HG03066 (cell line): Measurements from ENCODE around the gene STK39.

ENCODE experiments used
- ATAC-seq: cut with Tn5 transposase; IDR thresholded peaks from one replicate; pipeline ENCODE4 v1.9.1; 2021; ENCODE audit warnings: low read depth; ENCODE audit not compliant: unreplicated experiment

The STK39 gene

DNA sequence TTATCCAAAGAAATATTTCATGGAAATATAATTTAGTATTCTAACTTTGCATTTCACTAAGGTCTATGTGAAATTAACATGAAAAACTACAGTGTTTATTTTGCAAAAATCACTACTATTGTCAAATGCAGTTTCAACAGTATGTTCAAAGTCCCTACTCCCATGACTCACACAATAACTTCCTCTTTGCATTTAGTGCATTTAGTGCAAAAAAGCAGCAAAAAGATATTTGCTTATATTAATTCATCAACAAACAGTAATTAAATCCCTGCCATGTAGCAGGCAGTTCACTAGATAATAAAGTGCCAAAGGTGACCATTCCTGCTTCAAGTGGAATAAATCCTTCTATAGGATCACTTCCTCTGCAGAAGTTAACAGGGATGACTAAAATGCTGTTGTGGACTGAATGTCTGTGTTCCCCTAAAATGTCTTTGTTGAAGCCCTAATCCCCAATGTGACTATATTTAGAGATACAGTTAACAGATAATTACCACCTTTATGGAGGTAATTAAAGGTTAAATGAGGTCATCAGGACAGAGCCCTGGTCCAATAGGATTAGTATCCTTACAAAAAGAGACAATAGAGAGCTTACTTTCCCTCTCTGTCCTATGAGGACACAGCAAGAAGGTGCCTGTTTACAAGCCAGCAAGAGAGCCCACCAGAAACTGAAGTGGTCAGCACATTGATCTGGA is 61.7 kb downstream of the STK39 start:
- no peak for ATAC-seq

DNA sequence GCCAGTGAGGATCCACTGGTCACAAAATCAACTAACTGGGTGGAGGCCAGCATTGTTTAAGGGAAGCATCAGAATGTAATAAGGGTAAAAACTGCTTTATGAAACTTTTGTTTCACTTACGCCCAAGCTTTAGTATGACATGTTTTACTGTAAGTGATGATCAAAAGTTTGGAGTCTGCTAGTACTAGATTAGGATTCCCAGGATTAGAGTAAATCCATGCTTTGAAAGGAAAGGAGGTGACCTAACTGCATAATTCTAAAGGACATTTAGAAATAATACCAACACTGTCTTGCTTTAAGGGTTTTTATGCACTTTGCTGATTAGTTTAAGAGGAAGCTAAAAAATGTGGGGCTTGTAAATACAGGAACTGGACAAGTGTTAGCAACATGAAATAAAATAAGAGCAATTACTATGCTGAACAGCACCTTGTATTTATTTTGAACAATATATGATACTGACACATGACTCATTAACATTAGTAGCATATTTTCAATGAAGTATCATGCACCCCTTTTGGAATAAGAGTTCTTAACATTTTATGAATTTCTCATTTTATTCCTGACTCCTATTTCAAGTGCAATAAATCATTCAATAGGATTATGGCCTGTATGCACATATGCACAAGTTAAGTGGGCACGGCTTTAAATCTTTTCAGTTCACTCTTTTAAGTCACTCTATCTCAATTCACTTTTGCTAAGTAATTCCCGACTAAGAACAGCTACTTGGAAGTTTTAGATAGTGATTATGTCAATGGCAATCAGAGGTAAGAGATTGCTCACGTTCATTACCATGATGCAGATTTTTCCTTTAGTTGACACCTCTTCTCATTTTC is 62.5 kb downstream of the STK39 start:
- ATAC-seq = no peak

DNA sequence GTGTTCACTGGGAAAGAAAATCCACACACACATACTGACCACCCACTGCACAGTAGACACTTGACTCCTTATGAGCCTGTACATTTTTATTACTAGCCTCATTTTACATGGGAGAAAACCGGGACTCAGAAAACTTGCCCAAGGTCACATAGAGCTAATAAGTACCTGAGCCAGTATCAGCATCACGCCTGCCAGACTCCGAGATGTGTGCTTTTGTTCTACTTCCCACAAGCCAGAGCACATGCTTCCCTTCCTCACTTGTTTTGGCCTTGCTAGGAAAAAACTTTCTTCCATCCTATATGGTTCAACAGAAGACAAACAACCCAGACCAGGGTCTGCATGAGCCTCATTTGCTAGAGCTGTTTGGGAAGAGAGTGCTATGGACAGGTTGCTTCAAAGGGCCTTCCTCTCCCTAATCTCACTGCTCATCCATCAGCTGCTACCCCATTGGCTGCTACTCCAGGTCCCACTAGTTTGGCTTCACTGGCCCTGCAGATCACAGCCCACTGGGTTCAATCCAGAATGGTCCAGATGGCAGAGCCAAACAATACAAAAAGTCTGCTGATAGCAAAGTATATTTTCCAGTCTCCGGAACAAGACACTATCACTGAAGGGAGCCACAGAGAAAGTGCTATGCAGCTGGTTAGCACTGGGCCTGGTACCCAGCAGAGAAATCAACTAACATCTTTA is 63.9 kb downstream of the STK39 start:
- no peak for ATAC-seq

DNA sequence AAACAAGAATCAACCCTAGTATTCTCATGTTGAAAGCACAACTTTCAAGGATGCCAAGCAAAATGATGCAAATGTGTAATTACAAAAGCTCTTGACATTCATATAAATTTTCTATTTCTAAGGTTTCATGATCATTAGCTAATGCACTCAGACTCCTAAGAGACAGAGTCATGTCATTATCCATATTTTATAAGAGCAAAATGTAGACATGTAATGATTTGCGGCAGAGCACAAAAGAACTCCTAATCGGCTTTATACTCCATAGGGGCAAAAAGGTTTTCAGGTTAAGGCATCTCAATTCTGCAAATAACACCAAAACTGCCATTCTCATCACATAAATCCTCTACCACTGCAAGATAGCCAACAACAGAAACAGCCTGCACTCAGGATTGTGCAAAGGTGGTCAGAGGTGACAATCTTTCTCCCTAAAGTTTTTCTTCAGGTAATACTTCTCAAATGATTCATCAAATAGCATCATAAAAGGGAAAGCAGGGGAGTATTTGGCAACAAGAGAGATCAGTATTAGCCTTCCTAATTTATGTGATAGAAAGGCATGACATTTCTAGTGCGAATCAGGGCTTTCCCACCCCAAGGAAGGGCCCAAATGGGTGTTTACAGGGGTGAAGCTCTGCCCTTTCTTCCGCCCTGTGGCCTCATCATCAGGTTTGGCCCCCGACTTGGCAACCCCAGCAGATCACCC is 64.7 kb downstream of the STK39 start:
- ATAC-seq = no peak

DNA sequence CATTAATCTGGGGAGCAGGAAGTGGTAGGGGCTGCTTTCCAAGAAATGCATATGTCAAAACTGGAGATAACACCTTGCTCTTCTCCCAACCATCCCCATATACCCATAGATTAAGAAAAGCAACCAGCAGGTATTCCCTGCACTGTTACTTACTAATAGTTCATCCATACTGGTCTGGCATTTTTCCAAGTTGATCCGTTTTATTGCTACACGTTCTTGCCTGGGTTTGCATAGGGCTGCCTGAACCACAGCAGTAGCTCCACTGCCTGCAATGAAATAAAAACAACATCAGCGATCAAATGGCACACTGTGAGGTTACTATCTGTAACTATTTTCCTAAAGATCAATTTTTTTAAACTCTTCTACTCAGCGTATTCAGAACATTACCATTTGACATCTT is 65.6 kb downstream of the STK39 start:
- no peak for ATAC-seq

DNA sequence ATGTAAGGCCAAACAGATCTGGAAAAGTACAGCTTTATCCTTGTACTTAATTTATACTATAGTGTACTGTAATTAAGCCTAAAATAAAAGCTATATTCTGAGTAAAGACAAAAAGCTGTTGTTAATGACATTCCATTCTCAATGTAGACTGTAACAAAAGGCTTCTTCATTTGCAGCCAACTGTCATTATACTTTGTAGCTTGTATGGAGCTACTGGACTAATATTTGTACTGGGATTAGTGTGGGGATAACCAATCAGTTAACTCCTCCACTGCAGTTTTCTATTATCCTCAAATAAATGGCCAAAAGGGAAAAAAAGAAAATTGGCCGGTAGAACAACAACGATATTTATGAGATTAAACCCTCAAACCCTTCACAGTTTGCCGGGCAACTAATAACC is 66.5 kb downstream of the STK39 start:
- no peak for ATAC-seq

DNA sequence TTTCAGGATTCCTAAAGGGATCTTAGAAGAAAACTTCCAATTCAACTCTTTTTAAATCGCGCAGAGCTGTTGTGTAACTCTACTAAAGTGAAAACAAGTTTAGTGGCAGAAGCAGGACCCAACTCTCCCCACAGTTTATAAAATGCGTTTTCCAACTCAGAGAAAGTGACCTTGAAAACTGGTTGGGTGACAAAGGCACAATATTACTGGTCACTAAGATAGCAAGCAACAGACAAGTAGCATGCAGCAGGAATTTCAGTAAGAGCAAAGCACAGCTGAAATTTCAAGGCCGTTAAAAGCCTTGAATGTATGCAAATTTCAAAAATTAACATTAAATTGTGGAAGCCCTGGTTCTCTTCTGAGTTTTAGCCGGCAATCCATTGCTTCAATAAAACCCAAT is 66.9 kb downstream of the STK39 start:
- ATAC-seq = no peak

DNA sequence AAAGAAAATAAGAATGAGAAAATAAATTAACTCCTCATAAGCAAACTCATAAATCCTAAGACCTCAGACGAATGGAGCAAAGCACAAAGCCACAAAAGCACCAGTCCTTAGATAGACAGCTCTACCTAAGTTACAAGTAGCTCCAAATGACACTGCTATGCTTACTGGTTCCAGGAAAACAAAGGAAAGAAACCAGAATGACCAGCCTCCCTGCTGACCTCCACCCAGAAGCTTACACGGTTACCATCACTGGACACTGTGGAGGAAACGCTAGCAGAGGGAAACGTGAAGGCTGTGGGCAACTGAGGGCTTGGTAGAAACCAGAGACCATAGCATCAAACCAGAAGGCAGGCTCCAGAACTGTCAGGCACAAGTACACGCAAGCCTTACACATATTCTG is 67.8 kb downstream of the STK39 start:
- ATAC-seq = no peak

DNA sequence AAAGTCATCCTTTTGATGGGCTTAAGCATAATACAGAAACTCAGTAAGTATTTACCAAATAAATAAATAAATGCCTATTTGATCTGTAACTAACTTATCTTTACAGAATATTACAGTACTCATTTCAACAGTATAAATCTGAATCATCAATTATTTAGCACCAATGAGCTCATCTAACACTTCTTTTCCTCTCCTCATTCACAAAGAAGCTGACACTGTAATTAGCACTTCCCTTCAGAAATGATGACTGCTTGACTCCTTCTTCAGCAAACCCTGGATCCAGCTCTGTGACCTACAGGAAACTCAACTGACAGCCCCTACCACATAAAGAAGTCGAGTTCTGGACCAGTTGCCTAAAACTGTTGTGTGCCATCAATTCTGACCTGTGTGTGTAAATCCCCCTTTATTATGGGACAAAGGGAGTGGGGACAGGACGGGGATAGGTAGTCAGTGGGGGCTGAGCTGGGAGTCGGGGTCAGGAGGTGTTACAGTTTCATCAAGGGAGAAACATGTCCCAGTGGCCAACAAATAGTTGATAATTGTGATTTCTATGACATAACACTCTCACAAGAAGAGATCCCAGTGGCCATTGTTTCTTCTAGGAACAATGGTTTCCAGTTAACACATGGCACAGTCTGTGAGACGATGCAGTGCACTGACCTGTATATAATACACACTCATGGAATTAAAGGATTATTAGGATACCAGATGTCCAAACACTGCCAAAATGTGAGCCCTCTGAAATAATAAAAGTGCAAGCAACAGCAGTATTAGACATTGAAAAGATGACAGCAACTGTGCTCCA is 68.7 kb downstream of the STK39 start:
- no peak for ATAC-seq

DNA sequence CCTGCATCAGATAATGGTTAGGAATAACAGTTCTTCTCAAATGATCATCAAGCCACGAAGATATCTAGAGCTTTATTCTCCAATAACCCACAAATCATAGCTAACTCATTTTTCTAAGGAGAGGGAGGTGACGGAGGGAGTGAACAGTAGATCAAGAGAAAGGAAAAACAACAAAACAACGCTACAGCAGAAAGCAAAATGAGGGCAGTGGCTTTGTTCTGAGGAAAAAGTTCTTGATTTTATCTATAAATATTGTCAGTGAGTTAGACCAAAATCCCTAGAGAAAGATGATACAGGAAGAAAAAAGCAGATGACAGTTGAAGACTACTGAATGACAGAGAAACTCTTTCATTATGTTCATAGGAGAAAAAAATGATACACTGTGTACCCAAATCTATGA is 71.0 kb downstream of the STK39 start:
- no peak for ATAC-seq

DNA sequence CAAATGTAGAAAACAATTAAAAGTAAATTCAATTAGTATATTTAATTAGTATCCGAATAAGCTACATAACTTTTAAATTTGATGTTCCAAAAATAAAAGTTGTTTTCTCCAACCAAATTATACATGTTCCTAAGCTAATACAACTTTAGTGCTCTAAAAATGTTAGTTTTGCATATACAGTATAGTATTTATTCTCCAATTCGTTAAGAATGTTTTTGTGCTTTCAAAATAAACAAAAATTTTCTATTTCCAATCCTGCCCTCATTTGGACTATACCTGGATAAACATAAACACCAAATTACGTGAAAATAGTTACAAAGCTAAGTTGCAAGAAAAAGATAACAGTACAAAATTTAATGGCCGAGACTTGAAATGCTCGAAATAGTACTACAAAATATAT is 71.9 kb downstream of the STK39 start:
- ATAC-seq = no peak

DNA sequence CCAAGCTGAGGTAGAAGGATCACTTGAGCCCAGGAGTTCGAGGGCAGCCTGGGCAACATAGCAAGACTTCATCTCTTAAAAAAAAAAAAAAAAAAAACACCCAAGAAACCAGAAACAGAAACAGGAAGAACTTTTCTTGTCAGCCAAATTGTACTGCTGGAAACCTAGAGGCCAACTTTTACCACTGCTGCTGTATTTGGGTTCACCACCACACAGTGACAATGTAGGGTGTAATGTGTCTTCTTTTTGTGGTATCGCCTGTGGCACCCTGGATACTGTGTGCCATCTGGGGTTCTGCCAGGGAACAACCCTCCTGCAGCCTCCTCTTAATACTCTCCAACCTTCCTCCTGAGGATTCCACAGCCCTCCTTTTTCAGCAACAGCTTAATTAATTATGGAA is 72.6 kb downstream of the STK39 start:
- ATAC-seq = no peak

DNA sequence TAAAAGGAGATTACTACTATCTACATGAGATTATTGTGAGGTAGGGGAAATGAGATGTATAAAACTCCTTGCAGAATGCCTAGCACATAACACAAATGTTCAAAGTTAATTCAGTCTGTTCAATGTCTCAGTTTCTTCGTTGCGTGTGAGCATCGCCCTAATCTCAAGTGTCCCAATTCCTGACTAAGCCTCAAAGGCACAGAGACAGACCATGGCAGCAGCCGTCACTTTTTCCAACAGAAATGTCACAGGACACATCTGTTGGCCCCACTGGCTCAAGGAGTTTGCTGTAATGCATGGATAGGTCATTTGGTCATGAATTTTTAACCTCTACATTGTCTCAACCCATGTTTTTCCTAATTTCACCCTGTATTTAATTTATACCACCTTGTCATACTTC is 75.3 kb downstream of the STK39 start:
- no peak for ATAC-seq

DNA sequence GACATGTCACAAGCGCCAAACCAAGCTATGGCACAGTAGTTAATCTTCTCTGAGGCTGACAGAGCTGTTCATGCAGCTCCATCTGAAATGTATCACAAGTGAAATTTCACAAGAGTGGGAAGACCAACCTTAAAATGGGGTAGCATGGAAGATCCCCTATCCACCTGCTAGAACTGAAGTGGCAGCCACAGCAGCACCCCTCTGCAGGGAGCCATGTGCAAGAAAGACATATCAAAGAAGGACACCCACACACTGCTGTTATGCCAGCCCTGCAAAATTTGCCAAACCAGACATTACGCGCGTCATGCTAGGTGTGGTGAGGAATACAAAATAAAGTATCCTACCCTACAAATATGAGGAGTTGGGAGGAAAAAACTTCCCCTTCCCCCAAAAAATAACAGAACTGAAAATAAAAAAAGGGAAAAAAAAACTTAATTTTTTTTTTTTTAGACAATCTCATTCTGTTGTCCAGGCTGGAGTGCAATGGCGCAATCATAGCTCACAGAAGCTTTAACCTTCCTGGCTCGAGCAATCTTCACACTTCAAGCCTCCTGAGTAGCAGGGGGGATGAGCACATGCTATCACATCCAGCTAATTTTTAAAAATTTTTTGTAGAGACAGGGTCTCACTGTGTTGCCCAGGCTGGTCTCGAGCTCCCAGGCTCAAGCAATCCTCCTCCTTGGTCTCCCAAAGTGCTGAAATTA is 76.2 kb downstream of the STK39 start:
- ATAC-seq = no peak

DNA sequence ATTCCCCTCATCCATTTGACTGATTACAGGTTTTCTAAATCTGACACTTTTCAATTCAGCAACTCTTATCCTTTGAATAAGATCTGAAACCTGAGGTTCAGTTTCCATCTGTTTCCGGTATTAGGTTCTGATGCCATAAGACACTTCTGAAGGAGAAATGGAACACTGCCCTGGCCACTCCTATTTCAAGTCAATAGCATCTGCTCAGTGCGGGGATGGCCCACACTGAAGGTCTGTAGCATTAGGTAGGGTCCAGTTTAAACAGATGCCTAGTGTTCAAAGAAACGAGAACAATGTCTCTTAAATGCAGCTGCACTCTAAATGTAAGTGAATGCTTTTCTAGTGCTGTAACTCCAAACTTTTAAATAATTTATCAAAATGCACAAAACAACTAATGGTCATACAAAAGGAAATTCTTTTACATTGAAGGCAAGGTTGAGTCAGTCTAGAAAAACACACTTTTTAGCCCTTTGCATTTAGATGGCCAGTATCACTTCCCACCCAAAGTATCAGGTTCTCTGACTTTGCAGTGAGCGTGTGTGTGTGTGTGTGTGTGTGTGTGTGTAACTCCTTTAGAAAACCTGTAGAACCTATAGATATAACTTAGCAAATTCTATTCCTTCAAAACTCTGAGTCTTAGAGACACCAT is 78.2 kb downstream of the STK39 start:
- ATAC-seq = no peak

DNA sequence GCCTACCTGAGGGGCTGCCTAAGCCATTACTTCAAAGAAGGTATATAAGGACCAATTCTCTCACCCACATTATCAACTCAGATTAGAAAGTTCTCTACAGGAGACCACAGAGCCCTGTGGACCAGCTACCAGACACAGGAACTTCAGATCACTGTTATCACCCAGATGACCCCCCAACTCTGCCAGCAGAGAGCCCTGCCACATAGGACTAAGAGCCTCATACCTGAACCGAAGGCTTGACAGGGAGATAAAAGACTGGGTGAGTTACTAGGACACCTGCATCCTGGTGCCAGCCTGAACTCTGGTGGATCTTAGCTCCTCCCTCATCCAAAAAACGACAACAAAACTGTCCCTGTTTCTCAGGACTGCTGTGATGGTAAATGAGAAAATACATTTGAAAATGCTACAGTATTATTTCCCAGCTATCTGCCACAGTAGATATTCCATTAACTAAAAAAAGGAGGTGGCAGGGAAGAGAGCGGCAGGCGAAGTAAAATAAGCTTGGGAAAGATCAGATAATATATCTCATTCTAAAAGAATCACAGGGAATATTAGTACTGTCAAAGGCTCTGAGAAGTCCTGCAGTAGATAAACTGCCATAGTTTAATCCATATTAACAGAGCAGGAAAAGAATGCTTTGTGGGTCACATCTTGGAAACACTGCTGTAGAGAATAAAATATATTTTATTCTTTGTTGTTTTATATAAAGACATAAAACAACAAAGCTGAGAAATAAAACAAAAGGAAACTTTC is 79.7 kb downstream of the STK39 start:
- ATAC-seq = no peak

DNA sequence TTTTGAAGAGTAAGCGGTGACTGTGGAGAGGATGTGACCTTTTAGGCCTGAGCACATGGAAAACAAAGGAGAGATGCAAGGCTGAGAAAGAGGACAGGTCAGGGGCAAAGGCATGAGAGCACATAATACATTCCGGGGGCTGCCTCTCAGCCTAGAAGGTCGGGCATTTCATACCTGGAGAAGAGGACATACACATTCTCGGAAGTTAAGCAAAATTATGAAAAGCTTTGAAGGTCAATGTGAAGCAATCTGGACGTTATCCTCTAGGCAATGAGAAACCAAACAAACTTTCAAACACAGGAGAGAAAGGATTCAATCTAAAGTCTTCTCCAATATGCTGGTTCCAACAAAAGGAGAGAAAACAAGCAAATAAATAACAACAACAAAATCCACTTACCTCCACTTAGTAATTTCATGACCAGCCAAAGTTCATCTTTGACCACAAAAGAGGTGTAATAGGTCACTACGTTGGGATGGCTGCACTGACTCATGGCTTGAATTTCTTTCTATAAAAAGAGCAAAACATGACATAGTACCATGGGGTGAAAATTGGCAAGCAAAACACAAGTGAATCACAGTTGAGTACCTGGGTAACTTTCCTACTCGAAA is 80.4 kb downstream of the STK39 start:
- no peak for ATAC-seq
